Measurements from ENCODE around the gene ADI1. TPM values are rescaled to one million over a fixed set of nuclear protein-coding genes. Genes with fewer than 3 reads are reported as not detected.

ADI1 gene
- total and polyA plus RNA-seq, 10 of the 15 experiments (the other 5 are each of a cell fraction or from before 2014, with no cell fraction given) = 4.4 to 78.7 (median 17.2) TPM

DNA sequence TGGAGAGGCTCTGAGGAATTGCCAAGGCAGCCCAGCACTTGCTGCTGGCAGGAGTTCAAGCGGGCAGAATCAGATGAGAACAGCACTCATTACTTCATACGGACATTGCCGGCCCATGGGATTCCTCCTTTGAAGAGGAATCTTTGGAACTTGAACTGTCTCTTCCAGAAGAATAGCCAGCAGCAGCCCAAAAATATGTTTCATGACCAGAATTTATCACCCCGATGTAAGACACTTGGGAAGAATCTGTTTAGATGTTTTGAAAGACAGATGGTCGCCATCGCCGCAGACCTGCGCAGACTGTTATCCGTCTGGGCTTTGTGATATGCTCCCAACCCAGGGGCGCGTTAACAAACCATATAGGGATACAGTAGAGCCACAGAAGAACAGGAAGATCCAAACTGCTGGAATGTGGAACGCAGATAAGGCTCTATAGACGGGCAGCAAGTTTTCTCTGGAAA lies 3.7 kb upstream of the ADI1 start (continued):
- TF ChIP-seq LARP7 (IDR thresholded peaks at IDR 0.05) (no peak), MYB (IDR thresholded peaks at IDR 0.05; ENCODE audit: borderline replicate concordance, low read depth, low read length) (no peak), SP1 (IDR thresholded peaks at IDR 0.05; ENCODE audit: low read depth, low read length) (no peak), ZNF24 (IDR thresholded peaks at IDR 0.05) (no peak)

- no TSS peak for BruUV-seq (replicated peaks)
- no peak for FAIRE-seq
- peaks cover 3% of the 10 kb centered on the region for H3K79me2 ChIP-seq (ENCODE audit: control insufficient read depth, insufficient read depth, low read length)
- WGBS (ENCODE audit: insufficient coverage, insufficient replicate concordance, low lambda C conversion rate, missing lambda C conversion rate) = 85% methylated on average over 6 of the region's 6 CpGs
- no peak for ATAC-seq
- no peak for DNase-seq (ENCODE audit: low read depth, low spot score)
- H3K4me1 ChIP-seq (ENCODE audit: control insufficient read depth, insufficient read depth, low read length) = peaks cover 6% of the 10 kb centered on the region
- no peak for TF ChIP-seq SIX5 (IDR thresholded peaks at IDR 0.05; ENCODE audit: low read depth, low read length, severe bottlenecking)
- no peak for TF ChIP-seq MEF2A (IDR thresholded peaks at IDR 0.05; ENCODE audit: insufficient read depth, low read depth, low read length)
- TF ChIP-seq CBX3 (IDR thresholded peaks at IDR 0.05; ENCODE audit: borderline replicate concordance, low read depth) = no peak
- TF ChIP-seq SMC3 (IDR thresholded peaks at IDR 0.05; ENCODE audit: borderline replicate concordance, low read length) = no peak
- no peak for TF ChIP-seq NFIC (IDR thresholded peaks at IDR 0.05; ENCODE audit: low read depth, low read length)
- TF ChIP-seq, protein P1, sequence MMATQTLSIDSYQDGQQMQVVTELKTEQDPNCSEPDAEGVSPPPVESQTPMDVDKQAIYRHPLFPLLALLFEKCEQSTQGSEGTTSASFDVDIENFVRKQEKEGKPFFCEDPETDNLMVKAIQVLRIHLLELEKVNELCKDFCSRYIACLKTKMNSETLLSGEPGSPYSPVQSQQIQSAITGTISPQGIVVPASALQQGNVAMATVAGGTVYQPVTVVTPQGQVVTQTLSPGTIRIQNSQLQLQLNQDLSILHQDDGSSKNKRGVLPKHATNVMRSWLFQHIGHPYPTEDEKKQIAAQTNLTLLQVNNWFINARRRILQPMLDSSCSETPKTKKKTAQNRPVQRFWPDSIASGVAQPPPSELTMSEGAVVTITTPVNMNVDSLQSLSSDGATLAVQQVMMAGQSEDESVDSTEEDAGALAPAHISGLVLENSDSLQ (IDR thresholded peaks at IDR 0.05) = no peak
- TF ChIP-seq CEBPB (IDR thresholded peaks at IDR 0.05; ENCODE audit: borderline replicate concordance in 1 of 2, low read depth in 2 of 2, low read length in 2 of 2) = no peak
- TF ChIP-seq SREBF2 (IDR thresholded peaks at IDR 0.05; ENCODE audit: low read length) = no peak
- no peak for TF ChIP-seq ZNF24 (IDR thresholded peaks at IDR 0.05)
- no peak for TF ChIP-seq DPF2 (IDR thresholded peaks at IDR 0.05)
- no peak for TF ChIP-seq RBBP5 (conservative IDR thresholded peaks at IDR 0.05)
- no peak for TF ChIP-seq RB1 (IDR thresholded peaks at IDR 0.05; ENCODE audit: borderline replicate concordance)
- no peak for TF ChIP-seq POLR2AphosphoS2 (IDR thresholded peaks at IDR 0.05; ENCODE audit: low read depth, low read length)
- TF ChIP-seq RAD21 (IDR thresholded peaks at IDR 0.05; ENCODE audit: insufficient read depth, low read depth, low read length) = no peak
- RAD21 ChIA-PET (ENCODE audit: unreplicated experiment) = interaction anchor here (0.8 kb wide), 1 partner anchor 38 kb away, joined by 5 read pairs; the partner anchor contains the start of gene RNASEH1
- H3K27me3 ChIP-seq (replicated peaks in 1 of 2; ENCODE audit: control insufficient read depth in 2 of 2, insufficient read depth in 2 of 2, low read length in 1 of 2) = no peaks in the 10 kb centered on the region
- peak overlapping the region; percentile 69; the same call in 1 of the 2 replicates for H3K4me3 ChIP-seq
- H3K9ac ChIP-seq (ENCODE audit: control insufficient read depth, insufficient read depth, low read length) = no peak overlapping the region
- no peaks in the 10 kb centered on the region; a peak in 1 of 4 replicates for H3K36me3 ChIP-seq (ENCODE audit: control insufficient read depth in 2 of 2, insufficient read depth in 2 of 2, low read length in 1 of 2)
- POLR2A ChIA-PET = interaction anchor here (1.2 kb wide), 1 partner anchor 37 kb away, joined by 8 read pairs; the partner anchor contains the start of gene RNASEH1
- SMC1A ChIA-PET (ENCODE audit: uncharacterized antibody, unreplicated experiment) = interaction anchor here (1.0 to 1.7 kb wide), 3 partner anchors 37 to 59 kb away, joined by 3 to 7 read pairs (median 3); partner anchors contain the start of gene RNASEH1
- H3K27ac ChIP-seq (ENCODE audit: control insufficient read depth, insufficient read depth) = no peak overlapping the region
- H3K4me2 ChIP-seq (ENCODE audit: control insufficient read depth, insufficient read depth) = peak overlapping the region; percentile 79
- in situ Hi-C loops (cut with MboI) (no loop called here), intact Hi-C loops (cut with micrococcal nuclease; ENCODE audit: unreplicated experiment) (no loop called here)
- no peaks in the 10 kb centered on the region; the same call in 2 of the 3 replicates for H3K9me3 ChIP-seq (replicated peaks; ENCODE audit: control insufficient read depth, insufficient read depth, low read length)
- CTCF ChIA-PET = interaction anchor here (1.6 kb wide), 1 partner anchor 11 kb away, joined by 4 read pairs; no protein-coding TSS in a partner anchor
- H4K20me1 ChIP-seq (ENCODE audit: control insufficient read depth, insufficient read depth) = no peaks in the 10 kb centered on the region
- H2AFZ ChIP-seq (ENCODE audit: control insufficient read depth, low read depth, low read length) = no peak overlapping the region
Observed at GRCh38 chr2:3520591-3520990, 1.3 kb upstream of the ADI1 start.
